Measurements from ENCODE around the gene FGD2. TPM values are rescaled to one million over a fixed set of nuclear protein-coding genes. Genes with fewer than 3 reads are reported as not detected.

The FGD2 gene
- total RNA-seq, 4 donors from 2014 or later: 2.4 to 13.6 (median 4.6) TPM

DNA sequence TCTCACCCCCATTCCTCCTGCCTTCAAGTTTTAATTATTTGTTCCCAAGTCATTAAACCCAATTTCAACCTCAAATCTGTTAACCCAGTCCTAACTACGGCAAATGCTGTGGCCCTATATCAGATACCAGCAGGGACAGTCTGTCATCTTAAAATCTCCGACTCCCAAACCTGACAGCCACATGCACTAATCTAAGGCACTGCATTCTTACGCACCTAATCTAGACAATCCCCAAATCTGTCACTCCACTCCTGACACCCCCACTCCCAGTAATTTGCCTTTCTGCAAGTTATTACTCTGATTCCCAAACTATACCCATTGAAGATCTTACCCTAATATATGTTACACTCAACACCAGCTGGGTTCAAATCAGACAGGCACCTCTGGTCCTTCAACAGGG is 21.9 kb upstream of the FGD2 start:
- H3K4me3 ChIP-seq: no peak overlapping the region
- H3K27ac ChIP-seq: no peak overlapping the region
- WGBS: 93% methylated on average over 3 of the region's 3 CpGs

DNA sequence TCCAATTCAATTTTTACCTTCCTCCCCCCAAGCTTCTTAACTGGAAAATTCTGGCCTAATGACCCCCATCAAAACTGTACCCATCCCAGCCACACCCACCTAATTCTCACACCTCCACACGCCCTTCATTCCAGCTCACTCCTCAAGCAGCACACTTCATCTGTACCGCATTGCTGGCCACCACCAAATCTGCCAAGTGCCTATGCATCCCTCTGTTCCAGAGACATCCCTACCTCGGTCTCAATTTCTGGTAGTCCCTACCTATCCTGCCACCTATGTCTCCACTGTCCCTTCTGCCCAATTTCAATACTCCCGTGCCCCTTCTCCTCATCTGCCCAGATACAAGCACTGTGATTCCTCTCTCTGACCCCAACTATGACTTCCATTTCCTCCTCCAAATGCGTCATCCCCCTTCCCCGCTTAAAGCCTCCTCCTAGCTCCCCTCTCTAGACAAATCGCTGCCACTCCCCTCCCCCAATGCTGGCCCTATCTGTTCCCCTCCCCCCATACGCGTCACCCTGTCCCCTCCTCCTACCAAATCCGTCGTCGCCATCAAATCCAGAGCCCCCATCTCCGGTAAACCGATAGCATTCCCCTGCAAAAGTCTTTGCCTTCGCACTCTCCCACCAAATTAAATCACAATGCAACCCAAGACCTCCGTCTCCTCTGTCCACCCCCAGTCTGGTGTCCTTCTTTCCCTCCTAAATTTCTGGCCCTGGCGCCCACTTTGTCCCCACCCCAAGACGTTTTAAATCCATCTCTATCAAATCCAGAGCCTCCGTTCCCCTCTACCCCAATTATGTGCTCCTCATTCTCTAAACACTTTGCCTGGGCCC is 20.7 kb upstream of the FGD2 start:
- peak in 1 of 2 donors; percentile 74 for DNase-seq (ENCODE audit: low spot score in 2 of 2)
- no peaks in the 10 kb centered on the region for H3K9me3 ChIP-seq
- no peaks in the 10 kb centered on the region for H3K27me3 ChIP-seq
- H3K27ac ChIP-seq: peak overlapping the region; percentile 96
- H3K4me3 ChIP-seq: peak overlapping the region; percentile 96
- peaks cover 60% of the 10 kb centered on the region for H3K4me1 ChIP-seq
- TF ChIP-seq, protein P1, sequence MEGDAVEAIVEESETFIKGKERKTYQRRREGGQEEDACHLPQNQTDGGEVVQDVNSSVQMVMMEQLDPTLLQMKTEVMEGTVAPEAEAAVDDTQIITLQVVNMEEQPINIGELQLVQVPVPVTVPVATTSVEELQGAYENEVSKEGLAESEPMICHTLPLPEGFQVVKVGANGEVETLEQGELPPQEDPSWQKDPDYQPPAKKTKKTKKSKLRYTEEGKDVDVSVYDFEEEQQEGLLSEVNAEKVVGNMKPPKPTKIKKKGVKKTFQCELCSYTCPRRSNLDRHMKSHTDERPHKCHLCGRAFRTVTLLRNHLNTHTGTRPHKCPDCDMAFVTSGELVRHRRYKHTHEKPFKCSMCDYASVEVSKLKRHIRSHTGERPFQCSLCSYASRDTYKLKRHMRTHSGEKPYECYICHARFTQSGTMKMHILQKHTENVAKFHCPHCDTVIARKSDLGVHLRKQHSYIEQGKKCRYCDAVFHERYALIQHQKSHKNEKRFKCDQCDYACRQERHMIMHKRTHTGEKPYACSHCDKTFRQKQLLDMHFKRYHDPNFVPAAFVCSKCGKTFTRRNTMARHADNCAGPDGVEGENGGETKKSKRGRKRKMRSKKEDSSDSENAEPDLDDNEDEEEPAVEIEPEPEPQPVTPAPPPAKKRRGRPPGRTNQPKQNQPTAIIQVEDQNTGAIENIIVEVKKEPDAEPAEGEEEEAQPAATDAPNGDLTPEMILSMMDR (IDR thresholded peaks at IDR 0.05): no peak
- no peak for TF ChIP-seq EP300 (IDR thresholded peaks at IDR 0.05)
- TF ChIP-seq POLR2AphosphoS5 (IDR thresholded peaks at IDR 0.05): no peak
- no peak for TF ChIP-seq POLR2A (IDR thresholded peaks at IDR 0.05)
- no peaks in the 10 kb centered on the region for H3K36me3 ChIP-seq
- 6% methylated on average over 19 of the region's 19 CpGs for WGBS

More for the DNA sequence above, 21.9 kb upstream of the FGD2 start:
- Histone ChIP-seq H3K9me3 (no peaks in the 10 kb centered on the region), H3K36me3 (no peaks in the 10 kb centered on the region), H3K4me1 (peaks cover 70% of the 10 kb centered on the region), H3K27me3 (no peaks in the 10 kb centered on the region)
- no peak for DNase-seq (ENCODE audit: low spot score in 2 of 2)
- TF ChIP-seq EP300 (IDR thresholded peaks at IDR 0.05) (no peak), POLR2A (IDR thresholded peaks at IDR 0.05) (no peak), POLR2AphosphoS5 (IDR thresholded peaks at IDR 0.05) (no peak)
- TF ChIP-seq, protein P1 (IDR thresholded peaks at IDR 0.05): no peak

DNA sequence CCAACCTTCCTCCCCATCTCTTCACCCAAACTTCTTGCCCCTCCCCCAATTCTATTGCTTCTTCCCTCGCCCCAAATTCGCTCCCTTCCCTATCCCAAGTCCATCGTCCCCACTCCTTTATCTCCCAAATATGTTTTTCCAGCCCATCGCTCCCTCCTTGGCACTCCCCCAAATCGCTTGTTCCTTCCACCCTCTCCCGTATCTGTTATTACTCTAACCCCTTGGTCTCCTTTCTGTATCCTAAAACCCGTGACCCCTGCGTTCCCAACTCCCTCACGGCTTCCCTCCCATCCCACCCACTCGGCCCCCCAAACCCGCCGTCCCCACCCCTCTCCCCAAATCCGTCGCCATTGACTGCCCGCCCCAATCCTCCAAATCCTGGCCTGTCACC is 20.0 kb upstream of the FGD2 start:
- Histone ChIP-seq H3K4me1 (peaks cover 54% of the 10 kb centered on the region), H3K27me3 (no peaks in the 10 kb centered on the region), H3K27ac (peak overlapping the region; percentile 96), H3K9me3 (no peaks in the 10 kb centered on the region), H3K4me3 (peak overlapping the region; percentile 96), H3K36me3 (no peaks in the 10 kb centered on the region)
- TF ChIP-seq POLR2A (IDR thresholded peaks at IDR 0.05): no peak
- no peak for TF ChIP-seq POLR2AphosphoS5 (IDR thresholded peaks at IDR 0.05)
- TF ChIP-seq, protein P1 (IDR thresholded peaks at IDR 0.05): no peak
- TF ChIP-seq EP300 (IDR thresholded peaks at IDR 0.05): no peak
- no peak for DNase-seq (ENCODE audit: low spot score in 2 of 2)
- WGBS: under 1% methylated on average over 15 of the region's 15 CpGs

DNA sequence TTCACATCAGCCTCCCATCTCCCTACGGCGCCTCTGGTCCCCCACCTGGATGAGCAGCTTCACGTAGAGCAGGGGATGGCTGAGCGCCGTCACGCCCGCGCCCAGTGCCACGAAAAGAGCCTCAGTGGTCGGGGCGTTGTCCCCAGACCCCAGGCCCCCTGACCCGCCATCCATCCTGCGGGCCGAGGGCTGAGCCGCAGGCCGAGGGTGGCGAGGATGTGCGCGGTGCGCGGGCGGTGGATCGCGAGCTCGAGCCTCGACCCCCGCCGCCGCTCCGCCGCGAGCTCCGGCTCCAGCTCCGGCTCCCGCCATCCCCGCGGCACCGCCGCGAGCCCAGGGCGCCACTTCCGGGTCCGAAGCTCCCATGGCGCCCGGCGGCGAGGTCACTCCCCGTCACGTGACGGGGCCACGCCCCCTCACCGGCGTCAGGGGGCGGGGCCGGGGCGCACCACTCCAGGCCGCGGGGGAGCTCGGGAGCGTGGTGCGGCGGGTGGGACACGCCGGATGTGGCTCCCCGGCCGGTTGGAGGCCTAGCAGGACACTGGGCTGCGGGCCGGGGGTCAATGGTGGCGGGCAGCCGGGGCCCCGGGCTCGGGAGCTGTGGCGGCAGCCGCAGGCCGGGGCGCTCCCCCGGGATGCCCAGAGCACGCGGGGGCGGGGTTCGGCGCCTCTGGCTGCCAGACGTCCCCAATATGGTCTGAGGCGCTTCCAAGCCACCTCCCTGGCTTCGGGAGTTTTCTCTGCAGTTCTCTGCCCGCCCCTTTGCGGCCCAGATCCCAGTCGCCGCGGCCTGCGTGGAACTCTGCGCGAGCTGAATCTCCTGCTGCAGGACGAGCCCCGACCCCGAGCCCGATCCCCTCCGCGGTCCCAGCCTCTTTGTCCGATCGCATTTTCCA is 19.4 kb upstream of the FGD2 start, which contains the start of gene MTCH1:
Gene MTCH1, minus strand, starts transcription at position 389 of the 896 bp plus-strand sequence. Its CDS starts 23 bp downstream, at position 366.
- H3K4me1 ChIP-seq: peaks cover 48% of the 10 kb centered on the region
- TF ChIP-seq, protein P1 (IDR thresholded peaks at IDR 0.05): peak in 1 of 2 donors; percentile 0
- peak; percentile 93 to 96 for TF ChIP-seq POLR2A (IDR thresholded peaks at IDR 0.05)
- TF ChIP-seq EP300 (IDR thresholded peaks at IDR 0.05): no peak
- TF ChIP-seq POLR2AphosphoS5 (IDR thresholded peaks at IDR 0.05): peak; percentile 38 to 66 (median 45)
- no peaks in the 10 kb centered on the region for H3K36me3 ChIP-seq
- peak; percentile 92 to 94 for DNase-seq (ENCODE audit: low spot score in 2 of 2)
- no peaks in the 10 kb centered on the region for H3K9me3 ChIP-seq
- WGBS: under 1% methylated on average over 52 of the region's 101 CpGs
- H3K27me3 ChIP-seq: no peaks in the 10 kb centered on the region
- peak within 1 kb of the TSS; percentile 96 for H3K4me3 ChIP-seq
- H3K27ac ChIP-seq: peak within 1 kb of the TSS; percentile 96
